ENCODE results near the gene SYNJ2. TPM values are rescaled to one million over a fixed set of nuclear protein-coding genes. Genes with fewer than 3 reads are reported as not detected.

SYNJ2 gene
- polyA plus RNA-seq, 1 donor from 2014 or later, result 0.12 TPM

- H3K79me2 ChIP-seq (replicated peaks; ENCODE audit: insufficient read depth, low read length), result no peaks in the 10 kb centered on the region
- no peaks in the 10 kb centered on the region for H3F3A ChIP-seq (ENCODE audit: insufficient read depth, low read length, poor library complexity, severe bottlenecking)
- no peaks in the 10 kb centered on the region for H4K20me1 ChIP-seq (ENCODE audit: insufficient read depth)
- H3K4me2 ChIP-seq (ENCODE audit: low read length), result no peak overlapping the region
- H3K36me3 ChIP-seq (ENCODE audit: insufficient read depth, low read length), result no peaks in the 10 kb centered on the region
- no peak overlapping the region for H3K27ac ChIP-seq (ENCODE audit: low read length)
- H3K9me2 ChIP-seq (ENCODE audit: insufficient read depth, low read length), result no peaks in the 10 kb centered on the region
- no peak overlapping the region for H3K4me3 ChIP-seq (ENCODE audit: low read length)
- H3K27me3 ChIP-seq (ENCODE audit: insufficient read depth, low read depth, low read length), result peaks cover 30% of the 10 kb centered on the region
- no peak overlapping the region for H3K9ac ChIP-seq (ENCODE audit: low read length)
- TF ChIP-seq REST (IDR thresholded peaks at IDR 0.05; ENCODE audit: borderline replicate concordance) (no peak), POLR2AphosphoS5 (IDR thresholded peaks at IDR 0.05) (no peak), MXI1 (conservative IDR thresholded peaks at IDR 0.05; ENCODE audit: poor library complexity, severe bottlenecking) (no peak), SMC3 (conservative IDR thresholded peaks at IDR 0.05; ENCODE audit: poor library complexity) (no peak), RAD21 (conservative IDR thresholded peaks at IDR 0.05) (no peak), TAF1 (IDR thresholded peaks at IDR 0.05; ENCODE audit: low read depth) (no peak), EZH2 (IDR thresholded peaks at IDR 0.05; ENCODE audit: borderline replicate concordance, insufficient read depth, low read length, poor library complexity, severe bottlenecking) (no peak), EP300 (conservative IDR thresholded peaks at IDR 0.05; ENCODE audit: poor library complexity, severe bottlenecking) (no peak)
- TF ChIP-seq, protein P1, sequence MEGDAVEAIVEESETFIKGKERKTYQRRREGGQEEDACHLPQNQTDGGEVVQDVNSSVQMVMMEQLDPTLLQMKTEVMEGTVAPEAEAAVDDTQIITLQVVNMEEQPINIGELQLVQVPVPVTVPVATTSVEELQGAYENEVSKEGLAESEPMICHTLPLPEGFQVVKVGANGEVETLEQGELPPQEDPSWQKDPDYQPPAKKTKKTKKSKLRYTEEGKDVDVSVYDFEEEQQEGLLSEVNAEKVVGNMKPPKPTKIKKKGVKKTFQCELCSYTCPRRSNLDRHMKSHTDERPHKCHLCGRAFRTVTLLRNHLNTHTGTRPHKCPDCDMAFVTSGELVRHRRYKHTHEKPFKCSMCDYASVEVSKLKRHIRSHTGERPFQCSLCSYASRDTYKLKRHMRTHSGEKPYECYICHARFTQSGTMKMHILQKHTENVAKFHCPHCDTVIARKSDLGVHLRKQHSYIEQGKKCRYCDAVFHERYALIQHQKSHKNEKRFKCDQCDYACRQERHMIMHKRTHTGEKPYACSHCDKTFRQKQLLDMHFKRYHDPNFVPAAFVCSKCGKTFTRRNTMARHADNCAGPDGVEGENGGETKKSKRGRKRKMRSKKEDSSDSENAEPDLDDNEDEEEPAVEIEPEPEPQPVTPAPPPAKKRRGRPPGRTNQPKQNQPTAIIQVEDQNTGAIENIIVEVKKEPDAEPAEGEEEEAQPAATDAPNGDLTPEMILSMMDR (IDR thresholded peaks at IDR 0.05; ENCODE audit: poor library complexity, severe bottlenecking), result no peak
- H2AFZ ChIP-seq (ENCODE audit: low read depth, low read length), result no peak overlapping the region
- no peaks in the 10 kb centered on the region for H3K9me3 ChIP-seq (ENCODE audit: low read length)
Measured at GRCh38 chr6:157983406-157984119, 1.9 kb downstream of the SYNJ2 start.

DNA sequence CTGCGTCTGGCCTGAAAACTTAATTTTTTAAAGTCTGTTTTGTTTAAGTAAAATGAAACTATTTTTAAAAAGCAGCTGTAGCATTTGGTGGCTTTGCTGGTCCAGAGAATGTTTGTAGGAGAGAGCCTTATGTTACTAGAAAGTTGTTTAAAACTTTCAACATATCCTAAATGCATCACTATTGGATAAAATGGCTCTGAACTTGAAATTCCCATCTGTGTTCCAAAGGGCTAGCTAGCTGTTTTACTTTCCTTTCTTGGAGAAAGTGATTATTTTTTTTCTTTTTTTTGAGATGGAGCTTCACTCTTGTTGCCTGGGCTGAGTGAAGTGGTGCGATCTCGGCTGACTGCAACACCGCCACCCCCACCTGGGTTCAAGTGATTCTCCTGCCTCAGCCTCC lies 2.5 kb downstream of the SYNJ2 start:
- no peaks in the 10 kb centered on the region for H3K36me3 ChIP-seq (ENCODE audit: insufficient read depth, low read length)
- H3K9me3 ChIP-seq (ENCODE audit: low read length), result no peaks in the 10 kb centered on the region
- H3K79me2 ChIP-seq (replicated peaks; ENCODE audit: insufficient read depth, low read length), result no peaks in the 10 kb centered on the region
- no peaks in the 10 kb centered on the region for H3K9me2 ChIP-seq (ENCODE audit: insufficient read depth, low read length)
- no peak overlapping the region for H3K4me2 ChIP-seq (ENCODE audit: low read length)
- no peaks in the 10 kb centered on the region for H4K20me1 ChIP-seq (ENCODE audit: insufficient read depth)
- no peak overlapping the region for H3K4me3 ChIP-seq (ENCODE audit: low read length)
- H2AFZ ChIP-seq (ENCODE audit: low read depth, low read length), result no peak overlapping the region
- no peak overlapping the region for H3K9ac ChIP-seq (ENCODE audit: low read length)
- H3K27me3 ChIP-seq (ENCODE audit: insufficient read depth, low read depth, low read length), result peaks cover 30% of the 10 kb centered on the region
- no peak for TF ChIP-seq RAD21 (conservative IDR thresholded peaks at IDR 0.05)
- no peak for TF ChIP-seq TAF1 (IDR thresholded peaks at IDR 0.05; ENCODE audit: low read depth)
- no peak for TF ChIP-seq POLR2AphosphoS5 (IDR thresholded peaks at IDR 0.05)
- TF ChIP-seq EZH2 (IDR thresholded peaks at IDR 0.05; ENCODE audit: borderline replicate concordance, insufficient read depth, low read length, poor library complexity, severe bottlenecking), result no peak
- TF ChIP-seq REST (IDR thresholded peaks at IDR 0.05; ENCODE audit: borderline replicate concordance), result no peak
- TF ChIP-seq MXI1 (conservative IDR thresholded peaks at IDR 0.05; ENCODE audit: poor library complexity, severe bottlenecking), result no peak
- TF ChIP-seq SMC3 (conservative IDR thresholded peaks at IDR 0.05; ENCODE audit: poor library complexity), result no peak
- TF ChIP-seq, protein P1 (IDR thresholded peaks at IDR 0.05; ENCODE audit: poor library complexity, severe bottlenecking), result no peak
- no peak for TF ChIP-seq EP300 (conservative IDR thresholded peaks at IDR 0.05; ENCODE audit: poor library complexity, severe bottlenecking)
- no peak overlapping the region for H3K27ac ChIP-seq (ENCODE audit: low read length)
- no peaks in the 10 kb centered on the region for H3F3A ChIP-seq (ENCODE audit: insufficient read depth, low read length, poor library complexity, severe bottlenecking)

Data from neural cell (in vitro differentiated cells).